HPDE6-E6E7 (cell line): ENCODE measurements around the gene LAGE3.

Experiments used
- DNase-seq: peaks from one replicate; pipeline ENCODE4 v3.0.0; 2011; ENCODE audit warnings: missing footprints; ENCODE audit errors: extremely low spot score

Gene LAGE3

DNA sequence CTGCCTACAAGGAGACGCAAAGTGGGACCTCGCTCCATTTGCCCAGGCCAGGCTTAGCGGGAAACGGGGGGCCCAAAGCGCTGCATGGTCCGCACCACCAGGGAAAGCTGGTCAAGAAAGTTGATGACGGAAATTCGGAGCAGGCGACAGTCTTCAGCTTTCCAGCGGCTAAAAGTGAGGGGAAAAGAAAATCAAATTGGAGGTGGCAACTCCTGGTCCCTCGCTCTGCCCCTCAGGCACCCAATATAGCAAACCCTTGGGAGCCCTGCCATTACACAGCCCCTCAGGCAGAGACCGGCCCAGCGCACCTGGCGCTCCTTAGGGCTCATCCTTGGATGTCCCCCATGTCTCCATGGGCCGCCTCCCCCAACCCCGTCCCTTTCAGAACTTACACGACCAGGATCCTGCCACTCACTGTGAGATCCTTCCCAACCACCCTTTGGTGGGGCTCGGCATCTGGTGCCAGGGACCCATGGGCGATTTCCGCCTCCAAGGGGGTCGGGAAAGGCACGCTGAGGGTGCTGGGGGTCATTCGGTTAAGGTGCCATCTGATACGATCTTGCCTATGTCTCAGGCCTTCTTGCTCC, 1.1 kb downstream of the LAGE3 start:
- no peak for DNase-seq

DNA sequence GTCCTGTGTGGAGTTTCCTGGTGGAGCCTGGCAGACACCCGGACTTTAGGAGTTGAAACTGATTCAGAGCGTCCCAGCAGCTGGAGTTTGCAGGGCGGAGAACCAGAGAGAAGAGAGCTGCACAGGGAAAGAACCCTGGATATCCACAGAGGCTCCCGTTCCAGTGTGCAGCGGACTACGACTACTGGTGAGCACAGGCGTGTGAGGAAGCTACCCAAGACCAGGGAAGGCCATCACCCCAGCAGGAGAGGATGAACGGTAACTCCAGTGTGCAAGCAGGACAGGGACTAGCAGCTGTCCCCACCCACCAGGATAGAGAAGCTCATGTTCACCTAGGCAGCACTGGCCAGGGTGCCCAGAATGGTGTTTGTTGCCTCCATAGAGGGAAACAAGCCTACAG, 2.3 kb downstream of the LAGE3 start:
- DNase-seq = no peak

- DNase-seq = no peak
These were observed 5.4 kb downstream of the LAGE3 start for GRCh38 chrX:154473683-154474082.

GRCh38 chrX:154472685-154473632, 6.1 kb downstream of the LAGE3 start:
- DNase-seq = no peak

GRCh38 chrX:154471839-154472684, 7.0 kb downstream of the LAGE3 start:
- no peak for DNase-seq

DNA sequence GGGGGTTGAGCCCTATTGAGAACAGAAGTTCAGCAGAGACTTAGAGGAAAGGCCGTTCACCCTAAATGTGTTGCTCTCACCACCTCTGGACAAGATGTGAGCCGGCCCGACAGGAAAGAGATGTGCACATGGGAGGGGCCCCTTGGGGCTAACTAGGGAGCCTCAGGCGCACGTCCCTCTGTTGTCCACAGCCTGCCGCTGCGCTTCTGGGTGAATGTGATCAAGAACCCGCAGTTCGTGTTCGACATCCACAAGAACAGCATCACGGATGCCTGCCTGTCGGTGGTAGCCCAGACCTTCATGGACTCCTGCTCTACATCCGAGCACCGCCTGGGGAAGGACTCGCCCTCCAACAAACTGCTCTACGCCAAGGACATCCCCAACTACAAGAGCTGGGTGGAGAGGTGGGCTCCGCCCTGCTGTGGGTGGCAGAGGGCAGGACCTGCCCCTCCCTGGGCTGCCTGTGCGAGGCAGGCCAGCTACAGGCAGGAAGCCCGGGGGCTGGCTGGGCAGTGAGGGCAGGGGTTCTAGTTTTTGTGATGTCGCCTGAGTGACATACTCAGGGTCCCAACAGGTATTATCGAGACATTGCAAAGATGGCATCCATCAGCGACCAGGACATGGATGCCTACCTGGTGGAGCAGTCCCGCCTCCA, 8.0 kb downstream of the LAGE3 start:
- no peak for DNase-seq

GRCh38 chrX:154470434-154470833, 8.6 kb downstream of the LAGE3 start:
- no peak for DNase-seq

DNA sequence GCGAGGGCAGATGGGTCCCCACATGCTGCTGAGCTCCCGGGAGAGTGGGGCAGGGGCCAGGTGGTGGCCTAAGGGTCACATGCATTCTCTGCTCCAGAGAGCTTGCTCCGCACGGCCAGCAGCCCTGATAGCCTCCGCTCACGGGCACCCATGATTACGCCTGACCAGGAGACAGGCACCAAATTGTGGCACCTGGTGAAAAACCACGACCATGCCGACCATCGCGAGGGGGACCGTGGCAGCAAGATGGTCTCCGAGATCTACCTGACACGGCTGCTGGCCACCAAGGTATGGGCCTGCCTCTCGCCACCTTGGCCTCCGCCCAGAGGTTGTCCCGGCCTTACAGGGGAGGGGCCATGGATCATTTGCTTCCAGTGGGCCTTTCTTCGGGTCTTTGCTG, 9.2 kb downstream of the LAGE3 start:
- no peak for DNase-seq

DNA sequence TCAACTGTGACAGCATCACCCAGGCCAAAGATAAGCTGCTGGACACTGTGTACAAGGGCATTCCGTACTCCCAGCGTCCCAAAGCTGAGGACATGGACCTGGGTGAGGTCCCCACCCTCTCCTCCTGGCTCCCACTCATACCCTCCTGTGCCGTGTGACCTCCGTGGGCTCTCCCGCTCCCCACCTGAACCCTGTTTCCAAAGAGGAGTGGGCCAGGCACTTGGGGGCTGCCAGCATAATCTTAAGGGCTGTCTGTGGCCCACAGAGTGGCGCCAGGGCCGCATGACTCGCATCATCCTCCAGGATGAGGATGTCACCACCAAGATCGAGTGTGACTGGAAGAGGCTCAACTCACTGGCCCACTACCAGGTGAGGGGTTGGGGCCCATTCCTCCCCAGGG, 10.0 kb downstream of the LAGE3 start:
- DNase-seq = no peak

GRCh38 chrX:154468217-154468616, 10.9 kb downstream of the LAGE3 start:
- DNase-seq = no peak

GRCh38 chrX:154467556-154467955, 11.5 kb downstream of the LAGE3 start:
- no peak for DNase-seq

GRCh38 chrX:154466907-154467306, 12.2 kb downstream of the LAGE3 start:
- DNase-seq = no peak

DNA sequence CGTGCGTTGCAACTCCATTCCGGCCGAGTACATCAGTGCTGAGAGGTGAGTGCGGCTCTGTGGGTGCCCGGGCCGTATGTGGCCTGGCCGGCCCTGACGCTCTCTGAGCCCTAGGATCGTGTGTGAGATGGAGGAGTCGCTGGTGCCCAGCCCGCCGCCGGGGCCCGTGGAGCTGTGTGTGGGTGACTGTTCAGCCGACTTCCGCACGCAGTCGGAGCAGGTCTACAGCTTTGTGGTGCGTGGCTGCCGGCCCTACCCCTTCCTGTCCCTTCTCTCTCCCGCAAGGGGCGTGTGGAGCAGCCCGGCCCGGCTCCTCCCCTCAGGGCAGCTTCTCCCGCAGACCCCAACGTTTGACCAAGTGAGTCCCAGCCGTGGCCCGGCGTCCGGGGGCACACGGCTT, 13.0 kb downstream of the LAGE3 start:
- no peak for DNase-seq

DNA sequence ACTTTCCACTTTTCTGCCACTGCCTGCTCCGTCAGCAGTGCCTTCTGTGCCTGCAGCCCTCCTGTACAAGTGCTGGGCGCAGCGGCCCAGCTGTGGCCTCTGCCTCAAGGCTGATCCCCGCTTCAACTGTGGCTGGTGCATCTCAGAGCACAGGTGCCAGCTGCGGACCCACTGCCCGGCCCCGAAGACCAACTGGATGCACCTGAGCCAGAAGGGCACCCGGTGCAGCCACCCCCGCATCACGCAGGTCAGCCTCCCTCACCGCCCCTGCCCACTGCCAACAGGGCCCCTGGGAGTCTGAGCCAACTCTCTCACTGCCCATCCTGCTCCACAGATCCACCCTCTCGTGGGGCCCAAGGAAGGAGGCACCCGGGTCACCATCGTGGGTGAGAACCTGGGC, 13.5 kb downstream of the LAGE3 start:
- DNase-seq = no peak

- no peak for DNase-seq
These were observed 14.2 kb downstream of the LAGE3 start for GRCh38 chrX:154464806-154465365.

DNA sequence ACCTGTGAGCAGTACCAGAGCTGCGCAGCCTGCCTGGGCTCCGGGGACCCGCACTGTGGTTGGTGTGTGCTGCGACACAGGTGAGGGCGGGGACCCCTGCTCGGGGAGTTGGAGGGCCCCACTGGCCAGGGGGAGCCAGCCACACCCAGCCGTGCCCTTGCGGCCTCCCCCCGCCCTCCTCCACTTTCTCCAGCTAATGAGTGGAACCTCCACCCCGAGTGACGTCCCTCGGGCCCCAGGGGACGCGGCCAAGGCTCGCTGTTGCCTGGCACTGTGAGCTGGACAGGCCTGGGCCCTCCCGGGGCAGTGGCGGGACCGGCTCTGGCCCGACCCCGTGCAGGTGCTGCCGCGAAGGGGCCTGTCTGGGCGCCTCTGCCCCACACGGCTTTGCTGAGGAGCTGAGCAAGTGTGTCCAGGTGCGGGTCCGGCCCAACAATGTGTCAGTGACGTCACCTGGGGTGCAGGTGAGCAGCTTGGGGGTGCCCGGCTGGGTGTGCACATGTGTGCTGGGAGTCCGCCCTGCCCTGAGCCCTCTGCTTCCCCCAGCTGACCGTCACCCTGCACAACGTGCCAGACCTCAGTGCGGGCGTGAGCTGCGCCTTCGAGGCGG, 15.4 kb downstream of the LAGE3 start:
- no peak for DNase-seq

DNA sequence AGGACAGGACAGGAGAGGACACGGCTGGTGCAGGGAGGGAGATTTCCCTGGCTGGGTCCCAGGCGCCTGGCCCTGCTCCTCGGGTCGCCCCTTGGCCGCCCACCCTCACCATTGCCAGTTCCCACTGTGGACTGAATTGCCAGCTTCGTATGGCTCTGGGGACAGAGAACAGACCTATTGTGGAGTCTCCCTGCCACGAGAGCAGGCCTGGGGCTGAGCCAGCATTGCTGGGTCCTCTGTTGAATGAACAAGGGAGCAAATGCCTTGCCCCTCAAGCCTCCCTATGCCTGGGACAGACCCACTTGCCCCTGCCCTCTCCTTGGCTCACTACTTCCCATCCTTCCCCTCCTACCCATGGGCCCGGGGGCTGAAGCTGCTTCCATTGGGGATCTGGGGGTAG, 16.7 kb downstream of the LAGE3 start:
- DNase-seq = no peak

- DNase-seq = no peak
These were observed 18.8 kb downstream of the LAGE3 start for GRCh38 chrX:154460326-154460725.

DNA sequence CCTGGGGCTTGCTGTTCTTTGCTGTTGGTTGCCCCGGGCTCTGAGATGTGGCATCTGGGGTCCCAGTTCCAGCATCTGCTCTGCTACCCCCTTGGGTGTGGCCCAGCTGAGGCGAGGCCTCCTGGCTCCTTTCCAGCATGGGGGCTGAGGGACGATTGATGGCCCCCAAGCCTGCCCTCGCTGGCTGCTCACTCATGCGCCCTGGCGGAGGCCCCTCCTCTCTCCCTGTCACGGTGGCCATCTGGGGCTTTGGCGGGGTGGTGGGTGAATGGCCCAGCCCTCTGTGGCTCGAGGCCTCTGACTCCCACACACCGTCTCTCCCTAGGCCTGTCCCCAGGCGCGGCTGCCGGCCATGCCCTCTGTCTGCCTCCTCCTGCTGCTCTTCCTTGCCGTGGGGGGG, 19.2 kb downstream of the LAGE3 start:
- DNase-seq = no peak

- no peak for DNase-seq
These were observed 19.9 kb downstream of the LAGE3 start for GRCh38 chrX:154458954-154459778.
